ENCODE measurements around the gene C10orf53. TPM values are rescaled to one million over a fixed set of nuclear protein-coding genes. Genes with fewer than 3 reads are reported as not detected.
"Not testable (repeated sequence)": the region's sequence is repeated elsewhere in the genome, so short reads cannot be mapped to it uniquely, and the experiment has no call there.

The C10orf53 gene
- polyA plus RNA-seq, 3 donors, result 0.13 TPM; not detected in 2

- no peak for DNase-seq (ENCODE audit: low read depth in 3 of 3, low spot score in 2 of 3)
These were observed 3.4 kb downstream of the C10orf53 start for GRCh38 chr10:49682879-49683278.

GRCh38 chr10:49686651-49687050 lies 7.2 kb downstream of the C10orf53 start:
- no peak for DNase-seq (ENCODE audit: low read depth in 3 of 3, low spot score in 2 of 3)

GRCh38 chr10:49688261-49688846 lies 8.9 kb downstream of the C10orf53 start:
- no peak for DNase-seq (ENCODE audit: low read depth in 3 of 3, low spot score in 2 of 3)

GRCh38 chr10:49688920-49689319 lies 9.5 kb downstream of the C10orf53 start:
- no peak for DNase-seq (ENCODE audit: low read depth in 3 of 3, low spot score in 2 of 3)

GRCh38 chr10:49689882-49690510 lies 10.5 kb downstream of the C10orf53 start:
- no peak for DNase-seq (ENCODE audit: low read depth in 3 of 3, low spot score in 2 of 3)

- peak in 2 of 3 donors; percentile 18 to 60 for DNase-seq (ENCODE audit: low read depth in 3 of 3, low spot score in 2 of 3)
These were observed 11.4 kb downstream of the C10orf53 start for GRCh38 chr10:49690698-49691356.

- no peak for DNase-seq (ENCODE audit: low read depth in 3 of 3, low spot score in 2 of 3)
These were observed 12.1 kb downstream of the C10orf53 start for GRCh38 chr10:49691588-49691987.

GRCh38 chr10:49694466-49694865 lies 15.0 kb downstream of the C10orf53 start:
- no peak for DNase-seq (ENCODE audit: low read depth in 3 of 3, low spot score in 2 of 3)

- no peak for DNase-seq (ENCODE audit: low read depth in 3 of 3, low spot score in 2 of 3)
These were observed 16.9 kb downstream of the C10orf53 start for GRCh38 chr10:49696311-49696710.

- no peak for DNase-seq (ENCODE audit: low read depth in 3 of 3, low spot score in 2 of 3)
These were observed 19.2 kb downstream of the C10orf53 start for GRCh38 chr10:49698679-49699078.

- no peak for DNase-seq (ENCODE audit: low read depth in 3 of 3, low spot score in 2 of 3)
These were observed 20.8 kb downstream of the C10orf53 start for GRCh38 chr10:49700211-49700610.

- DNase-seq (ENCODE audit: low read depth in 3 of 3, low spot score in 2 of 3), result no peak
These were observed 21.5 kb downstream of the C10orf53 start for GRCh38 chr10:49700997-49701396.

GRCh38 chr10:49707585-49707984 lies 28.1 kb downstream of the C10orf53 start:
- no peak for DNase-seq (ENCODE audit: low read depth in 3 of 3, low spot score in 2 of 3)

- no peak for DNase-seq (ENCODE audit: low read depth in 3 of 3, low spot score in 2 of 3)
These were observed 30.5 kb downstream of the C10orf53 start for GRCh38 chr10:49709934-49710333.

- no peak for DNase-seq (ENCODE audit: low read depth in 3 of 3, low spot score in 2 of 3)
These were observed 31.5 kb downstream of the C10orf53 start for GRCh38 chr10:49710966-49711365.

GRCh38 chr10:49711481-49711880 lies 32.0 kb downstream of the C10orf53 start:
- DNase-seq (ENCODE audit: low read depth in 3 of 3, low spot score in 2 of 3), result no peak

GRCh38 chr10:49713266-49713665 lies 33.8 kb downstream of the C10orf53 start:
- no peak for DNase-seq (ENCODE audit: low read depth in 3 of 3, low spot score in 2 of 3)

GRCh38 chr10:49715157-49715556 lies 35.7 kb downstream of the C10orf53 start:
- not testable (repeated sequence) for DNase-seq (ENCODE audit: low read depth in 3 of 3, low spot score in 2 of 3)

GRCh38 chr10:49726593-49726992 lies 47.1 kb downstream of the C10orf53 start:
- no peak for DNase-seq (ENCODE audit: low read depth in 3 of 3, low spot score in 2 of 3)

GRCh38 chr10:49733866-49734265 lies 54.4 kb downstream of the C10orf53 start:
- no peak for DNase-seq (ENCODE audit: low read depth in 3 of 3, low spot score in 2 of 3)

- DNase-seq (ENCODE audit: low read depth in 3 of 3, low spot score in 2 of 3), result no peak
These were observed 55.2 kb downstream of the C10orf53 start for GRCh38 chr10:49734676-49735075.

GRCh38 chr10:49735161-49735560 lies 55.7 kb downstream of the C10orf53 start:
- DNase-seq (ENCODE audit: low read depth in 3 of 3, low spot score in 2 of 3), result no peak
